Endothelial cell (in vitro differentiated cells): Measurements from ENCODE around the gene PHLDA2. TPM values are rescaled to one million over a fixed set of nuclear protein-coding genes. Genes with fewer than 3 reads are reported as not detected.

Experiments used
- DNase-seq: peaks from one replicate; pipeline ENCODE4 v3.0.0; 2021; ENCODE audit warnings: low spot score
- H3K27ac Mint-ChIP-seq: one replicate; pipeline ENCODE4 v1.8.0; 2021; ENCODE audit warnings: mixed read lengths, inconsistent platforms; ENCODE audit not compliant: unreplicated experiment
- H3K27me3 Mint-ChIP-seq: one replicate; pipeline ENCODE4 v1.8.0; 2021; ENCODE audit warnings: mild to moderate bottlenecking, moderate library complexity, mixed read lengths, inconsistent platforms; ENCODE audit not compliant: unreplicated experiment
- H3K36me3 Mint-ChIP-seq: one replicate; pipeline ENCODE4 v1.8.0; 2021; ENCODE audit warnings: mild to moderate bottlenecking, low read depth, mixed read lengths, inconsistent platforms; ENCODE audit not compliant: unreplicated experiment
- H3K4me1 Mint-ChIP-seq: one replicate; pipeline ENCODE4 v1.8.0; 2021; ENCODE audit warnings: mild to moderate bottlenecking, mixed read lengths, inconsistent platforms; ENCODE audit not compliant: unreplicated experiment
- H3K4me3 Mint-ChIP-seq: one replicate; pipeline ENCODE4 v1.8.0; 2021; ENCODE audit warnings: mild to moderate bottlenecking, mixed read lengths, inconsistent platforms; ENCODE audit not compliant: unreplicated experiment
- H3K9me3 Mint-ChIP-seq: one replicate; pipeline ENCODE4 v1.8.0; 2021; ENCODE audit warnings: mixed read lengths, inconsistent platforms; ENCODE audit not compliant: unreplicated experiment
- long read RNA-seq: library from polyadenylated mRNA; unstranded; transcript quantifications from one replicate; pipeline ENCODE4 v2.0.0, GENCODE V29; 2020; ENCODE audit not compliant: unreplicated experiment
- total RNA-seq: library from RNA; stranded (reverse); fragmentation: NEBNext Ultra II Directional; extraction: Animal tissue kit (Norgen Biotek cat#: 25700); gene quantifications from one replicate; pipeline ENCODE4 v1.2.1, GENCODE V29; 2021; ENCODE audit not compliant: unreplicated experiment
- TF ChIP-seq, protein P1 (sequence below): fragments of 200-600 bp; sonication (generic); IDR thresholded peaks from one replicate; pipeline ENCODE4 v1.5.0; 2021; ENCODE audit warnings: antibody characterized with exemption; ENCODE audit not compliant: unreplicated experiment

Gene PHLDA2
- total RNA-seq, result 8.1 TPM
- long read RNA-seq, transcript PHLDA2-201 (2 exons, 955 nt), result major isoform, 20 of 20 reads
- long read RNA-seq, partial matches to known transcripts, result 0 of 20 reads
- long read RNA-seq, other reads (novel, unspliced or antisense), result 0 of 20 reads

DNA sequence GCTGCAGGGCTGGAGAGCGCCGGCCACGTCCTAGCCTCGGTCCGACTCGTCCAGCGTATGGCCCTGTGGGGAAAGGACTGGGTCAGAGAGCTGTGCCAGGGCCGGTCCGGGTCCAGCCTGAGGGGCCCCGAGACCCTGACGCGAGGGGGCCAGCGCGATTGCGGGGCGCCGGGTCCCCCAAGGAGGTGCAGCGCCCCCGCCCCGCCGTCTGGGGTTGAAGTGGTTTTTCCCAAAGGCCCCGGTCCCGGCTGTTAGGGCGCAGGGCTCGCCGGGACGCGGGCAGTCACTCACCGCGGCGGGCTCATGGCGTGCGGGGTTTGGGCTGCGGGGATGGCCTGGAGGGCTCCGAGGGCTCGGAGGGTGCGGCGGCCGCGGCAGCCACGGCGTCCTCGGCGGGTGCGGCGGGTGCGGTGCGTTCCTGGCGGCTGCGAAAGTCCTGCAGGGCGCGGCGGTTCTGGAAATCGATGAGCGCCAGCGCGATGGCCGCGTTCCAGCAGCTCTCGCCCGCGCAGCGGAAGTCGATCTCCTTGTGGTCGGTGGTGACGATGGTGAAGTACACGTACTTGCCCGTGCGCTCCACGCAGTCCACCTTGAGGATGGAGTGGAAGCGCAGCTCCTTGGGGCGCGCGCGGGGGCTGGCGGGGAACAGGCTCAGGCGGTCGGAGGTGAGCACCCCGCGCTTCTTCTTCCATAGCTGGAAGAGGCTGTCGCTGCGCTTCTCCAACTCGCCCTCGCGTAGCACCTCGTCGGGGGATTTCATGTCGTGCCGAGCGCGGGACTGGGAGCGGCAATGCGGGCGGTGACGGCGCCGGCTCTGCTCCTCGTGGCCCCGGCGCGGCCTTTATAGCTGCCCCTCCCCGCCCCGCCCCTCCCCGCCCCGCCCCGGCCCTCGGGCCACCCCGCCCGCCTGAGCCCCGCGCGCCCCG, at the start of gene PHLDA2:
TSS of gene PHLDA2 (minus strand) at position 816 of the 926 bp plus-strand sequence. CDS start at position 760, 56 bp downstream.
- DNase-seq, result peak; percentile 46
- TF ChIP-seq, protein P1, sequence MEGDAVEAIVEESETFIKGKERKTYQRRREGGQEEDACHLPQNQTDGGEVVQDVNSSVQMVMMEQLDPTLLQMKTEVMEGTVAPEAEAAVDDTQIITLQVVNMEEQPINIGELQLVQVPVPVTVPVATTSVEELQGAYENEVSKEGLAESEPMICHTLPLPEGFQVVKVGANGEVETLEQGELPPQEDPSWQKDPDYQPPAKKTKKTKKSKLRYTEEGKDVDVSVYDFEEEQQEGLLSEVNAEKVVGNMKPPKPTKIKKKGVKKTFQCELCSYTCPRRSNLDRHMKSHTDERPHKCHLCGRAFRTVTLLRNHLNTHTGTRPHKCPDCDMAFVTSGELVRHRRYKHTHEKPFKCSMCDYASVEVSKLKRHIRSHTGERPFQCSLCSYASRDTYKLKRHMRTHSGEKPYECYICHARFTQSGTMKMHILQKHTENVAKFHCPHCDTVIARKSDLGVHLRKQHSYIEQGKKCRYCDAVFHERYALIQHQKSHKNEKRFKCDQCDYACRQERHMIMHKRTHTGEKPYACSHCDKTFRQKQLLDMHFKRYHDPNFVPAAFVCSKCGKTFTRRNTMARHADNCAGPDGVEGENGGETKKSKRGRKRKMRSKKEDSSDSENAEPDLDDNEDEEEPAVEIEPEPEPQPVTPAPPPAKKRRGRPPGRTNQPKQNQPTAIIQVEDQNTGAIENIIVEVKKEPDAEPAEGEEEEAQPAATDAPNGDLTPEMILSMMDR, result no peak
- no peaks in the 10 kb centered on the region for H3K36me3 Mint-ChIP-seq
- H3K4me3 Mint-ChIP-seq, result peak within 1 kb of the TSS; percentile 77
- peaks cover 20% of the 10 kb centered on the region for H3K27me3 Mint-ChIP-seq
- no peaks in the 10 kb centered on the region for H3K9me3 Mint-ChIP-seq
- H3K27ac Mint-ChIP-seq, result peak within 1 kb of the TSS; percentile 67
- H3K4me1 Mint-ChIP-seq, result no peaks in the 10 kb centered on the region

- H3K9me3 Mint-ChIP-seq, result no peaks in the 10 kb centered on the region
- H3K4me1 Mint-ChIP-seq, result peaks cover 2% of the 10 kb centered on the region
- TF ChIP-seq, protein P1, result no peak
- DNase-seq, result no peak
- H3K27me3 Mint-ChIP-seq, result peaks cover 3% of the 10 kb centered on the region
- H3K36me3 Mint-ChIP-seq, result peaks cover 29% of the 10 kb centered on the region
- H3K27ac Mint-ChIP-seq, result no peak overlapping the region
- no peak overlapping the region for H3K4me3 Mint-ChIP-seq
These were observed 47.9 kb upstream of the PHLDA2 start for GRCh38 chr11:2977113-2977512.

DNA sequence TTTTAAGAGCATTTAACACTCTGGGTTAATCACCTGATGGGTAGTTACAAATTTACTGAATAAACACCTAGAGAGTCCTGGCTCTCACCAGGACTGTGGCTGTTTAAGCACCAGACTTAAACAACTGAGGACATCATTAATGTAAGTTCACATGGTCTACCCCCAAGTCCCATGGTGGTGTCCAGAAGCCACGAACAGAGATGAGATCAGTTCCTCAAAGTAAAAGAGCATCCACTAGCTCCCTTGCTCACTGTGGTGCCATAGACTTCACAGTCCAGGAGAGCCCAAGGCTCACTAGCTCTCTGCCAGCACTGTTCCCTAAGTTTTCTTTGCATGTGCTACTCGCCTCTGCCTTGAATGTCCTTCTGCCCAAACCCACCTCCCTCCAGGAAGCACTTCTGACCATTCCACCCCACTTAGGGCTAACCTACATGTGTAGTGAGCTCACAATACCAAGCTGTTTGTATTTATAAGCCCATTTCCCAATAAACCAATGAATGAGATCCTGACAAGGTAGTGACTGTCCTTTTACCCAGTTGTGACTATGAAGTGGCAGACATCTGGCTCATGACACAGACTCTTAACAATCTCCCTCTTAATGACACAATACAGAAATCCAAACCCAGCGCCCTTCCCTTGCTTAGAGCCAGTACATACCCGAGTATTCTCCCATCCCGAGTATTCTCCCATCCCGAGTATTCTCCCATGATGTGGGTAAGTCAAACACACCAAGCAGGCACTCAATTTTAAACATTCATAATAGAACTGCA, 47.3 kb upstream of the PHLDA2 start:
- H3K27ac Mint-ChIP-seq, result no peak overlapping the region

GRCh38 chr11:2975594-2975993, 46.4 kb upstream of the PHLDA2 start:
- Mint-ChIP-seq H3K4me1 (no peaks in the 10 kb centered on the region), H3K9me3 (no peaks in the 10 kb centered on the region), H3K36me3 (peaks cover 40% of the 10 kb centered on the region), H3K4me3 (no peak overlapping the region), H3K27ac (no peak overlapping the region), H3K27me3 (peaks cover 3% of the 10 kb centered on the region)
- no peak for DNase-seq
- TF ChIP-seq, protein P1, result no peak

More for the DNA sequence above, 47.3 kb upstream of the PHLDA2 start:
- H3K36me3 Mint-ChIP-seq, result peaks cover 34% of the 10 kb centered on the region
- peak overlapping the region; percentile 34 for H3K4me3 Mint-ChIP-seq
- no peak for DNase-seq
- no peaks in the 10 kb centered on the region for H3K9me3 Mint-ChIP-seq
- TF ChIP-seq, protein P1, result no peak
- H3K27me3 Mint-ChIP-seq, result peaks cover 3% of the 10 kb centered on the region
- no peaks in the 10 kb centered on the region for H3K4me1 Mint-ChIP-seq
